ENCODE measurements around the gene CTNND2. TPM values are rescaled to one million over a fixed set of nuclear protein-coding genes. Genes with fewer than 3 reads are reported as not detected.
A peak's percentile ranks its signal among the peaks of the same experiment; 100 is the strongest.

Gene CTNND2
- total RNA-seq, 1 experiment from 2014 or later: 7.0 TPM

- Histone ChIP-seq H3K4ac (ENCODE audit: low read depth, low read length) (no peak overlapping the region), H3K23ac (ENCODE audit: insufficient read length, low read depth, low read length) (no peak overlapping the region), H4K8ac (replicated peaks; ENCODE audit: insufficient read length, low read depth, low read length) (no peak overlapping the region), H3K9me3 (ENCODE audit: control insufficient read depth, low read depth, low read length) (no peaks in the 10 kb centered on the region), H3K14ac (ENCODE audit: insufficient read depth, low read length) (no peak overlapping the region), H3K4me2 (ENCODE audit: insufficient read depth, insufficient read length, low read length) (no peak overlapping the region), H2AK5ac (ENCODE audit: insufficient read length, low read length) (no peak overlapping the region), H2AFZ (ENCODE audit: low read length) (no peak overlapping the region), H2BK12ac (ENCODE audit: insufficient read length, low read depth, low read length) (no peak overlapping the region), H2BK120ac (ENCODE audit: low read depth, low read length, poor library complexity, severe bottlenecking) (no peak overlapping the region), H2BK5ac (ENCODE audit: insufficient read length, low read length) (no peak overlapping the region), H3K79me2 (ENCODE audit: insufficient read depth, low read length) (no peaks in the 10 kb centered on the region), H4K20me1 (ENCODE audit: control insufficient read depth, insufficient read depth, insufficient read length) (no peaks in the 10 kb centered on the region), H3K4me1 (ENCODE audit: insufficient read depth, low read length) (no peaks in the 10 kb centered on the region; the same call in 1 of the 2 replicates), H3K27ac (ENCODE audit: insufficient read length, low read depth, low read length) (no peak overlapping the region), H3T11ph (ENCODE audit: low read length) (no peak overlapping the region), H3K23me2 (ENCODE audit: insufficient read length, low read depth, low read length, poor library complexity, severe bottlenecking) (no peaks in the 10 kb centered on the region), H3K9ac (ENCODE audit: extremely low read depth, insufficient read length, low read length) (no peak overlapping the region), H4K91ac (ENCODE audit: insufficient read length, low read depth, low read length) (no peak overlapping the region), H2BK20ac (ENCODE audit: low read depth, low read length, poor library complexity, severe bottlenecking) (no peak overlapping the region), H4K5ac (ENCODE audit: insufficient read length, low read depth, low read length) (no peak overlapping the region), H3K79me1 (ENCODE audit: insufficient read depth, low read depth, low read length, poor library complexity, severe bottlenecking) (no peaks in the 10 kb centered on the region), H3K18ac (ENCODE audit: insufficient read length, low read depth, low read length) (no peak overlapping the region), H3K27me3 (ENCODE audit: insufficient read depth, low read length) (no peaks in the 10 kb centered on the region), H2BK15ac (ENCODE audit: low read depth, low read length) (no peak overlapping the region), H3K56ac (ENCODE audit: insufficient read length, low read depth, low read length) (no peak overlapping the region)
- Mint-ChIP-seq H3K4me3 (no peak overlapping the region), H3K27ac (peak overlapping the region in 2 of 3 experiments; percentile 22 to 81; a peak in 3 of 7 replicates), H3K9me3 (peaks cover 0 to 5% of the 10 kb centered on the region in 2 experiments; a peak in 3 of 5 replicates), H3K36me3 (ENCODE audit: insufficient read depth in 1 of 3, low read depth in 3 of 3) (no peaks in the 10 kb centered on the region; a peak in 3 of 7 replicates), H3K27me3 (ENCODE audit: low read depth) (no peaks in the 10 kb centered on the region; the same call in 1 of the 2 replicates), H3K4me1 (0 out of 4 replicates have a peak, but pooled peaks cover 0 to 4% of the 10 kb centered on the region in 2 experiments)
- no peak for DNase-seq
- TF ChIP-seq CTCF (conservative IDR thresholded peaks at IDR 0.05): no peak
- no CpG with 5 or more reads among the region's 6 CpGs for WGBS (ENCODE audit: extremely low coverage, insufficient read length, low lambda C conversion rate)
These were observed 723.4 kb downstream of the CTNND2 start for GRCh38 chr5:11180890-11181289.
